SW480 (cell line): ENCODE measurements around the gene IL12B.
"Not testable (repeated sequence)": the region's sequence is repeated elsewhere in the genome, so short reads cannot be mapped to it uniquely, and the experiment has no call there.

Source experiments
- DNase-seq: peaks from one replicate; pipeline ENCODE4 v3.0.0-alpha.2; 2016; ENCODE audit warnings: low spot score

IL12B gene

GRCh38 chr5:159332800-159333544 lies 2.7 kb upstream of the IL12B start:
- DNase-seq = no peak

GRCh38 chr5:159331093-159331973 lies 1.0 kb upstream of the IL12B start:
- peak; percentile 51 for DNase-seq

GRCh38 chr5:159324986-159325385 lies 5.3 kb downstream of the IL12B start:
- no peak for DNase-seq

GRCh38 chr5:159324102-159324755 lies 6.1 kb downstream of the IL12B start:
- DNase-seq = no peak

- DNase-seq = no peak
Observed at GRCh38 chr5:159322180-159322579, 8.1 kb downstream of the IL12B start.

GRCh38 chr5:159319832-159320231 lies 10.5 kb downstream of the IL12B start:
- no peak for DNase-seq

GRCh38 chr5:159319363-159319762 lies 10.9 kb downstream of the IL12B start:
- no peak for DNase-seq

- DNase-seq = no peak
Observed at GRCh38 chr5:159318448-159318847, 11.8 kb downstream of the IL12B start.

GRCh38 chr5:159317849-159318248 lies 12.4 kb downstream of the IL12B start:
- no peak for DNase-seq

- DNase-seq = peak; percentile 59
Observed at GRCh38 chr5:159316519-159317383, 13.5 kb downstream of the IL12B start.

GRCh38 chr5:159313197-159313596 lies 17.1 kb downstream of the IL12B start:
- no peak for DNase-seq

- DNase-seq = no peak
Observed at GRCh38 chr5:159311063-159311462, 19.2 kb downstream of the IL12B start.

- DNase-seq = peak; percentile 46
Observed at GRCh38 chr5:159310511-159310910, 19.8 kb downstream of the IL12B start.

GRCh38 chr5:159309689-159310433 lies 20.4 kb downstream of the IL12B start:
- no peak for DNase-seq

GRCh38 chr5:159304961-159305595 lies 25.2 kb downstream of the IL12B start:
- no peak for DNase-seq

- DNase-seq = no peak
Observed at GRCh38 chr5:159303286-159303685, 27.0 kb downstream of the IL12B start.

GRCh38 chr5:159301929-159302860 lies 28.1 kb downstream of the IL12B start:
- peak; percentile 20 for DNase-seq

GRCh38 chr5:159301466-159301865 lies 28.8 kb downstream of the IL12B start:
- DNase-seq = no peak

- not testable (repeated sequence) for DNase-seq
Observed at GRCh38 chr5:159297300-159297699, 33.0 kb downstream of the IL12B start.
